HCT116 (cell line): ENCODE data around the gene TMC2. TPM values are rescaled to one million over a fixed set of nuclear protein-coding genes. Genes with fewer than 3 reads are reported as not detected.

Source experiments
- ATAC-seq: fragments of 200-7000 bp; cut with Tn5 transposase; 2 replicates; pipeline ENCODE4 v1.9.1; 2020; ENCODE audit warnings: mild to moderate bottlenecking, moderate library complexity
- BruUV-seq: library from RNA; stranded (reverse); fragments of 400-500 nt; replicated peaks from 2 replicates; lab custom pipeline; 2021; lab: Mats Ljungman, UMichigan
- CTCF ChIA-PET: fragments of 300-600 bp; sonication (Branson Sonifier 250); formaldehyde crosslinking; loops from one replicate; lab custom pipeline; 2021; ENCODE audit warnings: antibody characterized with exemption; lab: Charles Lee
- POLR2A ChIA-PET: fragments of 300-600, 350-600 bp; sonication (Branson Sonifier 250); formaldehyde crosslinking; loops from one replicate; lab custom pipeline; 2021; ENCODE audit warnings: antibody characterized with exemption; lab: Charles Lee
- RAD21 ChIA-PET, 2 experiments: fragments of 300-600 bp; sonication (Branson Sonifier 250); formaldehyde crosslinking; loops; one replicate each; lab custom pipeline; 2023; ENCODE audit warnings: low total read pairs in 2 of 2; ENCODE audit not compliant: uncharacterized antibody in 2 of 2, unreplicated experiment in 2 of 2, low non-redundant PET in 1 of 2; lab: Charles Lee
- DNase-seq: peaks from one replicate; pipeline ENCODE4 v3.0.0-alpha.2; 2010; ENCODE audit warnings: low read depth, low spot score
- H2AFZ ChIP-seq: fragments of 200-600 bp; shearing (Covaris generic), sonication (generic); 2 replicates; pipeline ENCODE4 v1.6.1; 2017; ENCODE audit warnings: low read depth, mixed run types, mixed read lengths, antibody characterized with exemption, low read length; ENCODE audit not compliant: poor library complexity, severe bottlenecking
- H3K27ac ChIP-seq: 2 replicates; pipeline ENCODE4 v1.5.1; 2012; ENCODE audit warnings: low read depth, low read length
- H3K27me3 ChIP-seq: fragments of 200-600 bp; sonication (generic); 2 replicates; pipeline ENCODE4 v1.6.1; 2016; ENCODE audit warnings: mixed run types, low read length, mixed read lengths; ENCODE audit not compliant: insufficient read depth
- H3K36me3 ChIP-seq, 2 experiments: fragments of 200-500 bp in 1 of 2; fragments of 200-600 bp in 1 of 2; sonication (Bioruptor generic) in 1 of 2; sonication (generic) in 1 of 2; 2 replicates each; pipeline versions ENCODE4 v1.5.1 to v1.6.1; 2014 to 2016; ENCODE audit warnings: low read length in 2 of 2, inconsistent platforms in 1 of 2, mixed read lengths in 1 of 2, mixed run types in 1 of 2; ENCODE audit not compliant: insufficient read depth in 2 of 2, control insufficient read depth in 1 of 2
- H3K4me1 ChIP-seq, 2 experiments: fragments of 200-600 bp in 1 of 2; sonication (generic) in 1 of 2; 2 replicates each; pipeline versions ENCODE4 v1.5.1 to v1.6.1; 2012 to 2017; ENCODE audit warnings: low read length in 2 of 2, inconsistent platforms in 1 of 2, mild to moderate bottlenecking in 1 of 2, mixed read lengths in 1 of 2, mixed run types in 1 of 2, moderate library complexity in 1 of 2; ENCODE audit not compliant: insufficient read depth in 2 of 2, control insufficient read depth in 1 of 2
- H3K4me2 ChIP-seq: fragments of 200-600 bp; sonication (generic); 2 replicates; pipeline ENCODE4 v1.6.1; 2017; ENCODE audit warnings: mixed run types, low read length, mixed read lengths
- H3K4me3 ChIP-seq, 2 experiments: fragments of 200-600 bp in 1 of 2; sonication (generic) in 1 of 2; replicated peaks in 1 of 2; 2 replicates each; pipeline ENCODE4 v1.5.1; 2011 to 2016; ENCODE audit warnings: low read length in 2 of 2, control low read depth in 1 of 2, low read depth in 1 of 2, mild to moderate bottlenecking in 1 of 2, mixed read lengths in 1 of 2, mixed run types in 1 of 2
- H3K79me2 ChIP-seq: fragments of 200-600 bp; sonication (generic); 2 replicates; pipeline ENCODE4 v1.6.1; 2017; ENCODE audit warnings: mild to moderate bottlenecking, mixed run types, low read length, moderate library complexity, mixed read lengths; ENCODE audit not compliant: insufficient read depth
- H3K9ac ChIP-seq: fragments of 200-600 bp; sonication (generic); 2 replicates; pipeline ENCODE4 v1.6.1; 2016; ENCODE audit warnings: low read length, mixed read lengths
- H3K9me2 ChIP-seq: fragments of 200-600 bp; sonication (generic), shearing (Covaris generic); 2 replicates; pipeline ENCODE4 v1.6.1; 2017; ENCODE audit warnings: mixed run types, mild to moderate bottlenecking, moderate library complexity; ENCODE audit not compliant: insufficient read depth
- H3K9me3 ChIP-seq, 2 experiments: fragments of 200-500 bp in 1 of 2; fragments of 200-600 bp in 1 of 2; sonication (Bioruptor generic) in 1 of 2; sonication (generic) in 1 of 2; 2 replicates each; pipeline ENCODE4 v1.6.1; 2014 to 2017; ENCODE audit warnings: low read length in 2 of 2, mixed read lengths in 2 of 2, inconsistent platforms in 1 of 2, low read depth in 1 of 2, mild to moderate bottlenecking in 1 of 2, mixed run types in 1 of 2, moderate library complexity in 1 of 2; ENCODE audit not compliant: control insufficient read depth in 1 of 2, insufficient read depth in 1 of 2
- H4K20me1 ChIP-seq: fragments of 200-600 bp; sonication (generic), shearing (Covaris generic); 2 replicates; pipeline ENCODE4 v1.6.1; 2017; ENCODE audit warnings: mixed run types, mild to moderate bottlenecking, moderate library complexity; ENCODE audit not compliant: insufficient read depth
- CBX3 ChIP-seq: IDR thresholded peaks from 2 replicates; pipeline ENCODE4 v1.6.1; 2012; ENCODE audit warnings: low read depth
- EGR1 ChIP-seq: IDR thresholded peaks from 2 replicates; pipeline ENCODE4 v1.6.1; 2012; ENCODE audit warnings: low read depth
- ELF1 ChIP-seq: IDR thresholded peaks from 2 replicates; pipeline ENCODE4 v1.6.1; 2012; ENCODE audit warnings: low read depth, borderline replicate concordance
- EZH2 ChIP-seq: fragments of 200-600 bp; sonication (generic); IDR thresholded peaks from 2 replicates; pipeline ENCODE4 v1.6.1; 2017; ENCODE audit warnings: antibody characterized with exemption, mixed run types
- JUND ChIP-seq: IDR thresholded peaks from 2 replicates; pipeline ENCODE4 v1.6.1; 2012
- POLR2AphosphoS5 ChIP-seq: IDR thresholded peaks from 2 replicates; pipeline ENCODE4 v1.6.1; 2011; ENCODE audit warnings: mild to moderate bottlenecking, low read depth, low read length, moderate library complexity
- RAD21 ChIP-seq: IDR thresholded peaks from 2 replicates; pipeline ENCODE4 v1.6.1; 2012; ENCODE audit warnings: low read depth, mild to moderate bottlenecking
- SIN3A ChIP-seq: IDR thresholded peaks from 2 replicates; pipeline ENCODE4 v1.6.1; 2012; ENCODE audit warnings: low read depth
- SP1 ChIP-seq: IDR thresholded peaks from 2 replicates; pipeline ENCODE4 v1.6.1; 2012; ENCODE audit warnings: low read depth
- SRF ChIP-seq: IDR thresholded peaks from 2 replicates; pipeline ENCODE4 v1.6.1; 2012; ENCODE audit warnings: low read depth
- TCF7L2 ChIP-seq: IDR thresholded peaks from 2 replicates; pipeline ENCODE4 v1.7.0; 2011; ENCODE audit warnings: borderline replicate concordance, inconsistent platforms; ENCODE audit not compliant: insufficient read depth, insufficient read length; ENCODE audit errors: extremely low read depth
- YY1 ChIP-seq: IDR thresholded peaks from 2 replicates; pipeline ENCODE4 v1.6.1; 2011; ENCODE audit warnings: low read length, low read depth, moderate library complexity, mild to moderate bottlenecking; ENCODE audit not compliant: insufficient replicate concordance; ENCODE audit errors: extremely low read depth
- ZFX ChIP-seq: fragments of 450-650 bp; IDR thresholded peaks from 2 replicates; pipeline ENCODE4 v1.6.1; 2017
- ZNF274 ChIP-seq: fragments of 200-500 bp; sonication (Bioruptor generic); IDR thresholded peaks from 2 replicates; pipeline ENCODE4 v1.6.1; 2014; ENCODE audit warnings: mild to moderate bottlenecking, low read depth, low read length, inconsistent platforms
- intact Hi-C: fragments of 100-400 bp; cut with micrococcal nuclease; formaldehyde crosslinking; loops from 2 replicates; pipeline ENCODE4 v1.10.0; 2022
- total RNA-seq: library from RNA; stranded (reverse); gene quantifications from one replicate; pipeline ENCODE4 v1.2.1, GENCODE V29; 2021; ENCODE audit not compliant: unreplicated experiment
- TF ChIP-seq, protein P1 (sequence below): IDR thresholded peaks from 2 replicates; pipeline ENCODE4 v1.6.1; 2012
- TF ChIP-seq, protein P2 (sequence below): IDR thresholded peaks from 2 replicates; pipeline ENCODE4 v1.6.1; 2011; ENCODE audit warnings: mild to moderate bottlenecking, low read length, moderate library complexity; ENCODE audit not compliant: insufficient replicate concordance; ENCODE audit errors: extremely low read depth

The TMC2 gene
- total RNA-seq, 1 experiment from 2014 or later: not detected

GRCh38 chr20:2557873-2558580 is 21.7 kb downstream of the TMC2 start:
- Histone ChIP-seq H3K27ac (no peak overlapping the region), H3K9me2 (no peaks in the 10 kb centered on the region; the same call in 1 of the 2 replicates), H2AFZ (no peak overlapping the region), H3K9me3 (no peaks in the 10 kb centered on the region), H3K9ac (no peak overlapping the region), H3K36me3 (no peaks in the 10 kb centered on the region), H3K4me1 (no peaks in the 10 kb centered on the region), H3K4me2 (no peak overlapping the region), H3K4me3 (no peak overlapping the region), H3K27me3 (peaks cover 7% of the 10 kb centered on the region; the same call in 1 of the 2 replicates), H3K79me2 (no peaks in the 10 kb centered on the region), H4K20me1 (no peaks in the 10 kb centered on the region)
- TF ChIP-seq, protein P1, sequence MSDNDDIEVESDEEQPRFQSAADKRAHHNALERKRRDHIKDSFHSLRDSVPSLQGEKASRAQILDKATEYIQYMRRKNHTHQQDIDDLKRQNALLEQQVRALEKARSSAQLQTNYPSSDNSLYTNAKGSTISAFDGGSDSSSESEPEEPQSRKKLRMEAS: no peak
- TF ChIP-seq ZNF274: no peak
- TF ChIP-seq POLR2AphosphoS5: no peak
- no peak for ATAC-seq
- ChIA-PET CTCF (interaction anchor here (1.0 kb wide), 1 partner anchor 36 kb away, joined by 3 read pairs; no protein-coding TSS in a partner anchor), POLR2A (no interaction called here), RAD21 (no interaction called here)
- DNase-seq: no peak
- intact Hi-C loops: no loop called here
- BruUV-seq: no TSS peak

- Histone ChIP-seq H3K36me3 (no peaks in the 10 kb centered on the region), H3K79me2 (no peaks in the 10 kb centered on the region), H3K4me3 (no peak overlapping the region), H3K4me1 (no peaks in the 10 kb centered on the region), H3K9ac (no peak overlapping the region), H3K9me2 (no peaks in the 10 kb centered on the region; the same call in 1 of the 2 replicates), H3K27ac (no peak overlapping the region), H3K27me3 (peaks cover 6% of the 10 kb centered on the region; the same call in 1 of the 2 replicates), H4K20me1 (no peaks in the 10 kb centered on the region), H3K9me3 (no peaks in the 10 kb centered on the region), H2AFZ (no peak overlapping the region), H3K4me2 (no peak overlapping the region)
- POLR2A ChIA-PET: no interaction called here
- TF ChIP-seq SP1 (no peak), ELF1 (no peak), EZH2 (no peak), YY1 (no peak), ZFX (no peak), ZNF274 (no peak), POLR2AphosphoS5 (no peak), JUND (no peak), SIN3A (no peak), EGR1 (no peak), RAD21 (no peak), CBX3 (no peak), SRF (no peak), TCF7L2 (no peak)
- TF ChIP-seq, protein P2, sequence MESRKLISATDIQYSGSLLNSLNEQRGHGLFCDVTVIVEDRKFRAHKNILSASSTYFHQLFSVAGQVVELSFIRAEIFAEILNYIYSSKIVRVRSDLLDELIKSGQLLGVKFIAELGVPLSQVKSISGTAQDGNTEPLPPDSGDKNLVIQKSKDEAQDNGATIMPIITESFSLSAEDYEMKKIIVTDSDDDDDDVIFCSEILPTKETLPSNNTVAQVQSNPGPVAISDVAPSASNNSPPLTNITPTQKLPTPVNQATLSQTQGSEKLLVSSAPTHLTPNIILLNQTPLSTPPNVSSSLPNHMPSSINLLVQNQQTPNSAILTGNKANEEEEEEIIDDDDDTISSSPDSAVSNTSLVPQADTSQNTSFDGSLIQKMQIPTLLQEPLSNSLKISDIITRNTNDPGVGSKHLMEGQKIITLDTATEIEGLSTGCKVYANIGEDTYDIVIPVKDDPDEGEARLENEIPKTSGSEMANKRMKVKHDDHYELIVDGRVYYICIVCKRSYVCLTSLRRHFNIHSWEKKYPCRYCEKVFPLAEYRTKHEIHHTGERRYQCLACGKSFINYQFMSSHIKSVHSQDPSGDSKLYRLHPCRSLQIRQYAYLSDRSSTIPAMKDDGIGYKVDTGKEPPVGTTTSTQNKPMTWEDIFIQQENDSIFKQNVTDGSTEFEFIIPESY: no peak
- CTCF ChIA-PET: no interaction called here
- RAD21 ChIA-PET: no interaction called here
- DNase-seq: no peak
- BruUV-seq: no TSS peak
- intact Hi-C loops: no loop called here
- no peak for ATAC-seq
Measured at GRCh38 chr20:2558581-2559278, 22.4 kb downstream of the TMC2 start.
